ENCODE results near the gene SLC25A4.
"Not testable (repeated sequence)": the region's sequence is repeated elsewhere in the genome, so short reads cannot be mapped to it uniquely, and the experiment has no call there.

The SLC25A4 gene

DNA sequence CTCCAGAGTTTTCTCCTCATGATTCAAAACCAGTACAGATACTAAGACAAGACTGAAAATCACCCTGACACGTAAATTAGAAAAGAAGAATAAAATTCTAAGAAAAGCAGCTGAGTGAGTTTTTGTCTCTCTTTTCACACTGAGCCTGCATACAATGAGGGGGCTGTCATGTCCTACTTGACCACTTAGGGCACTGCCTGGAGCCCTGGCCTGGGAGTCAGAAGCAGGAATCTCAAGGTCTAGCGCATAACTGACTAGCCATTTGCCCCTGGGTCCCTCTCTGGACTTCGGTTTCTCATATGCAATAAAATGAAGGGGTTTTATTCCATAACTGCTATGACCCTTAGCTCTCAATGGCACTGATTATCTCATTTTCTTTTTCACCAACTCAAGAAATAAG lies 36.7 kb upstream of the SLC25A4 start:
- H3K4me3 ChIP-seq (ENCODE audit: low read depth, low read length): no peak overlapping the region

DNA sequence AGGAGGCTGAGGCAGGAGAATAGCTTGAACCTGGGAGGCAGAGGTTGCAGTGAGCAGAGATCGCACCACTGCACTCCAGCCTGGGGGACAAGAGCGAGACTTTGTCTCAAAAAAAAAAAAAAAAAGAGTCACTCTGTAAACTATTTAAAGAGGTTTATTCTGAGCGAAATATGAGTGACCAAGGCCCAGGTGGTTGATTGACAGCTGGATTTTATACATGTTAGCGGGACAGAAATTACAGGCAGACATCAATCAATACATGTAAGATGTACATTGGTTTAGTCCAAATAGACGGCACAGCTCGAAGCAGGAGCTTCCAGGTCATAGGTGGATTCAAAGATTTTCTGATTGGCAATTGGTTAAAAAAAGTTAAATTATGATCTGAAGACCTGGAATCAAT lies 35.5 kb upstream of the SLC25A4 start:
- H2AFZ ChIP-seq; H3K27me3 ChIP-seq (ENCODE audit: control insufficient read depth, insufficient read depth, low read length); H3K4me1 ChIP-seq; H3K9me3 ChIP-seq (ENCODE audit: control insufficient read depth, low read length); H3K27ac ChIP-seq; H3K79me2 ChIP-seq; H3K36me3 ChIP-seq (ENCODE audit: control insufficient read depth, insufficient read depth, low read length); H3K4me2 ChIP-seq (ENCODE audit: low read length); H3K4me3 ChIP-seq (ENCODE audit: low read depth, low read length); H3K9ac ChIP-seq: not testable (repeated sequence)

More for the DNA sequence above, 36.7 kb upstream of the SLC25A4 start:
- H3K79me2 ChIP-seq: no peaks in the 10 kb centered on the region
- H2AFZ ChIP-seq: no peak overlapping the region
- no peaks in the 10 kb centered on the region for H3K27me3 ChIP-seq (ENCODE audit: control insufficient read depth, insufficient read depth, low read length)
- TF ChIP-seq, protein P1, sequence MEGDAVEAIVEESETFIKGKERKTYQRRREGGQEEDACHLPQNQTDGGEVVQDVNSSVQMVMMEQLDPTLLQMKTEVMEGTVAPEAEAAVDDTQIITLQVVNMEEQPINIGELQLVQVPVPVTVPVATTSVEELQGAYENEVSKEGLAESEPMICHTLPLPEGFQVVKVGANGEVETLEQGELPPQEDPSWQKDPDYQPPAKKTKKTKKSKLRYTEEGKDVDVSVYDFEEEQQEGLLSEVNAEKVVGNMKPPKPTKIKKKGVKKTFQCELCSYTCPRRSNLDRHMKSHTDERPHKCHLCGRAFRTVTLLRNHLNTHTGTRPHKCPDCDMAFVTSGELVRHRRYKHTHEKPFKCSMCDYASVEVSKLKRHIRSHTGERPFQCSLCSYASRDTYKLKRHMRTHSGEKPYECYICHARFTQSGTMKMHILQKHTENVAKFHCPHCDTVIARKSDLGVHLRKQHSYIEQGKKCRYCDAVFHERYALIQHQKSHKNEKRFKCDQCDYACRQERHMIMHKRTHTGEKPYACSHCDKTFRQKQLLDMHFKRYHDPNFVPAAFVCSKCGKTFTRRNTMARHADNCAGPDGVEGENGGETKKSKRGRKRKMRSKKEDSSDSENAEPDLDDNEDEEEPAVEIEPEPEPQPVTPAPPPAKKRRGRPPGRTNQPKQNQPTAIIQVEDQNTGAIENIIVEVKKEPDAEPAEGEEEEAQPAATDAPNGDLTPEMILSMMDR (IDR thresholded peaks at IDR 0.05): no peak
- no peaks in the 10 kb centered on the region for H3K9me3 ChIP-seq (ENCODE audit: control insufficient read depth, low read length)
- H3K27ac ChIP-seq: no peak overlapping the region
- H3K36me3 ChIP-seq (ENCODE audit: control insufficient read depth, insufficient read depth, low read length): no peaks in the 10 kb centered on the region
- H3K4me2 ChIP-seq (ENCODE audit: low read length): no peak overlapping the region
- no peak overlapping the region for H3K9ac ChIP-seq
- H3K4me1 ChIP-seq: no peaks in the 10 kb centered on the region

DNA sequence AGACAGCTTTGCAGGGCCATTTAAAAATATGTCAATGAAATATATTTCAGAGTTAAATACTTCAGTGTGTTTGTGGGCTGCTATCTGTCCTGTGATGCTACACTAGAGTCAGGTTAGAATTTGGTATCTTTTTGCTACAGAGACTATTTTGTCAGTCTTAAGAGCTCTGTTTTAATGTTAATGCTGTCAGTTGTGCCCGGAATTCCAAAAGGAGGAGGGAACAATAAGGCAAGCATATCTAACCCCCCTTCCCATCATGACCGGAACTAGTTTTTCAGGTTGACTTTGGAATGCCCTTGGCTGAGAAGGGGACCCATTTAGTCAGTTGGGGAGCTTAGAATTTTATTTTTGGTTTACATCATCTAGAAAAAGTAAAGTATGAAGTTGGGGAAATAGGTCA lies 34.9 kb upstream of the SLC25A4 start:
- Histone ChIP-seq H3K4me1 (peaks cover 5% of the 10 kb centered on the region), H3K36me3 (ENCODE audit: control insufficient read depth, insufficient read depth, low read length) (no peaks in the 10 kb centered on the region), H3K79me2 (no peaks in the 10 kb centered on the region), H3K9ac (no peak overlapping the region), H3K27ac (no peak overlapping the region), H3K4me2 (ENCODE audit: low read length) (no peak overlapping the region), H3K27me3 (ENCODE audit: control insufficient read depth, insufficient read depth, low read length) (no peaks in the 10 kb centered on the region), H2AFZ (no peak overlapping the region), H3K9me3 (ENCODE audit: control insufficient read depth, low read length) (no peaks in the 10 kb centered on the region), H3K4me3 (ENCODE audit: low read depth, low read length) (no peak overlapping the region)
- TF ChIP-seq, protein P1 (IDR thresholded peaks at IDR 0.05): no peak

DNA sequence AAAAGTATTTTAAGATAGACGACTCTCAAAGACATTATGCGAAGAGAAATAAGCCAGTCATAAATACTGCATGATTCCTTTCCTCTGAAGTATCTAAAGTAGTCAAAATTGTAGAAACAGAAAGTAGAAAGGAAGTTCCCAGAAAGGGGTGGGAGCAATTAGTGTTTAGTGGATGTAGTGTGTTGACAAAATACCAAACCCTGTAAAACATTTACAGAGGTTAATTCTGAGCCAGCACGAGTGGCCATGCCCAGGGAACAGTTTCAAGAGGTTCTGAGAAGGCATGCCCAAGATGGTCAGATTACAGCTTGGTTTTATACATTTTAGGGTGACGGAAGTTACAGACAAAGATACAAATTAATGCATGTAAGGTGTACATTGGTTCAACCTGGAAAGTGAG lies 34.4 kb upstream of the SLC25A4 start:
- no peaks in the 10 kb centered on the region for H3K79me2 ChIP-seq
- no peaks in the 10 kb centered on the region for H3K9me3 ChIP-seq (ENCODE audit: control insufficient read depth, low read length)
- H3K4me2 ChIP-seq (ENCODE audit: low read length): no peak overlapping the region
- TF ChIP-seq, protein P1 (IDR thresholded peaks at IDR 0.05): no peak
- peaks cover 5% of the 10 kb centered on the region for H3K4me1 ChIP-seq
- no peaks in the 10 kb centered on the region for H3K36me3 ChIP-seq (ENCODE audit: control insufficient read depth, insufficient read depth, low read length)
- H2AFZ ChIP-seq: no peak overlapping the region
- H3K27me3 ChIP-seq (ENCODE audit: control insufficient read depth, insufficient read depth, low read length): no peaks in the 10 kb centered on the region
- no peak overlapping the region for H3K4me3 ChIP-seq (ENCODE audit: low read depth, low read length)
- no peak overlapping the region for H3K27ac ChIP-seq
- H3K9ac ChIP-seq: no peak overlapping the region

DNA sequence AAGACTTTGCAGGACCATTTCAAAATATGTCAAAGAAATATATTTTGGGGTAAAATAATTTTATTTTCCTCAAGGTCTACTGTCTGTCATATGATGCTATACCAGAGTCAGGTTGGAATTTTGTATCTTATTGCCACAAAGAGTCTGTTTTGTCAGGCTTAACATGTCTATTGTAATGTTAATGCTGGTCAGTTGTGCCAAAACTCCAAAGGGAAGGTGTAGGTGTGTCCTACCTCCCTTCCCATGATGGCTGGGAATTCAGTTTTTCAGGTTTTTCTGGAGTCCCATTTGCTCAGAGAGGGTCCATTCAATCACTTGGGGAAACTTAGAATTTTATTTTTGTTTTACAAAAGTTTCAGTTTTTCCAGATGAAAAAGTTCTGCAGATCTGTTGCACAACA lies 33.3 kb upstream of the SLC25A4 start:
- no peak overlapping the region for H3K9ac ChIP-seq
- H3K36me3 ChIP-seq (ENCODE audit: control insufficient read depth, insufficient read depth, low read length): no peaks in the 10 kb centered on the region
- H3K4me2 ChIP-seq (ENCODE audit: low read length): no peak overlapping the region
- no peak overlapping the region for H2AFZ ChIP-seq
- no peaks in the 10 kb centered on the region for H3K9me3 ChIP-seq (ENCODE audit: control insufficient read depth, low read length)
- H3K4me1 ChIP-seq: peaks cover 5% of the 10 kb centered on the region
- H3K4me3 ChIP-seq (ENCODE audit: low read depth, low read length): no peak overlapping the region
- H3K79me2 ChIP-seq: no peaks in the 10 kb centered on the region
- no peaks in the 10 kb centered on the region for H3K27me3 ChIP-seq (ENCODE audit: control insufficient read depth, insufficient read depth, low read length)
- no peak overlapping the region for H3K27ac ChIP-seq
- TF ChIP-seq, protein P1 (IDR thresholded peaks at IDR 0.05): no peak

All from parathyroid adenoma (tissue), 2 donors.